Stomach smooth muscle (tissue), 2 donors: ENCODE measurements around the gene SLCO2B1.

ENCODE experiments used
- H3K27ac ChIP-seq: one replicate; pipeline ENCODE4 v1.7.0; 2013; ENCODE audit warnings: mild to moderate bottlenecking, low read length, inconsistent platforms
- H3K27me3 ChIP-seq, 2 donors: one replicate each; pipeline ENCODE4 v1.7.0; 2013; ENCODE audit warnings: low read length in 2 of 2; ENCODE audit not compliant: insufficient read depth in 2 of 2, control insufficient read depth in 1 of 2
- H3K36me3 ChIP-seq, 2 donors: one replicate each; pipeline ENCODE4 v1.7.0; 2013; ENCODE audit warnings: low read length in 2 of 2; ENCODE audit not compliant: control insufficient read depth in 2 of 2, insufficient read depth in 2 of 2
- H3K4me1 ChIP-seq: one replicate; pipeline ENCODE4 v1.7.0; 2013; ENCODE audit warnings: low read length; ENCODE audit not compliant: control insufficient read depth, insufficient read depth
- H3K4me3 ChIP-seq, 2 donors: one replicate each; pipeline ENCODE4 v1.7.0; 2013; ENCODE audit warnings: low read length in 2 of 2
- H3K9ac ChIP-seq, 2 donors: one replicate each; pipeline ENCODE4 v1.7.0; 2013; ENCODE audit warnings: low read length in 2 of 2, mild to moderate bottlenecking in 1 of 2
- H3K9me3 ChIP-seq, 2 donors: one replicate each; pipeline ENCODE4 v1.7.0; 2013; ENCODE audit warnings: low read length in 2 of 2; ENCODE audit not compliant: control insufficient read depth in 2 of 2
- donor health status: healthy.
- donor health status: Pancreatic carcinoma.

The SLCO2B1 gene

GRCh38 chr11:75184051-75184450 is 33.1 kb downstream of the SLCO2B1 start:
- Histone ChIP-seq H3K9ac (no peak overlapping the region), H3K4me3 (no peak overlapping the region), H3K4me1 (peaks cover 6% of the 10 kb centered on the region), H3K9me3 (no peaks in the 10 kb centered on the region), H3K27me3 (no peaks in the 10 kb centered on the region), H3K27ac (no peak overlapping the region), H3K36me3 (no peaks in the 10 kb centered on the region)

- no peaks in the 10 kb centered on the region for H3K36me3 ChIP-seq
These were observed 34.0 kb downstream of the SLCO2B1 start for GRCh38 chr11:75184757-75185425.

GRCh38 chr11:75185866-75186265 is 35.0 kb downstream of the SLCO2B1 start:
- no peaks in the 10 kb centered on the region for H3K27me3 ChIP-seq
- H3K27ac ChIP-seq, result no peak overlapping the region
- H3K36me3 ChIP-seq, result no peaks in the 10 kb centered on the region
- H3K9me3 ChIP-seq, result no peaks in the 10 kb centered on the region
- no peak overlapping the region for H3K9ac ChIP-seq
- H3K4me1 ChIP-seq, result peaks cover 10% of the 10 kb centered on the region
- H3K4me3 ChIP-seq, result no peak overlapping the region

More at GRCh38 chr11:75184757-75185425, 34.0 kb downstream of the SLCO2B1 start:
- Histone ChIP-seq H3K4me3 (no peak overlapping the region), H3K27me3 (no peaks in the 10 kb centered on the region), H3K4me1 (peaks cover 6% of the 10 kb centered on the region), H3K9me3 (no peaks in the 10 kb centered on the region), H3K9ac (no peak overlapping the region), H3K27ac (no peak overlapping the region)

GRCh38 chr11:75186999-75187398 is 36.1 kb downstream of the SLCO2B1 start:
- Histone ChIP-seq H3K27ac (no peak overlapping the region), H3K9me3 (no peaks in the 10 kb centered on the region), H3K4me3 (no peak overlapping the region), H3K4me1 (peaks cover 14% of the 10 kb centered on the region), H3K9ac (no peak overlapping the region), H3K36me3 (no peaks in the 10 kb centered on the region), H3K27me3 (no peaks in the 10 kb centered on the region)

GRCh38 chr11:75188671-75189070 is 37.8 kb downstream of the SLCO2B1 start:
- no peak overlapping the region for H3K9ac ChIP-seq
- H3K27ac ChIP-seq, result no peak overlapping the region
- H3K36me3 ChIP-seq, result no peaks in the 10 kb centered on the region
- H3K4me1 ChIP-seq, result peaks cover 16% of the 10 kb centered on the region
- H3K4me3 ChIP-seq, result no peak overlapping the region
- H3K27me3 ChIP-seq, result no peaks in the 10 kb centered on the region
- no peaks in the 10 kb centered on the region for H3K9me3 ChIP-seq

GRCh38 chr11:75189108-75189507 is 38.2 kb downstream of the SLCO2B1 start:
- H3K9ac ChIP-seq, result no peak overlapping the region
- H3K27me3 ChIP-seq, result no peaks in the 10 kb centered on the region
- H3K4me3 ChIP-seq, result no peak overlapping the region
- no peaks in the 10 kb centered on the region for H3K9me3 ChIP-seq
- H3K36me3 ChIP-seq, result no peaks in the 10 kb centered on the region
- no peak overlapping the region for H3K27ac ChIP-seq
- H3K4me1 ChIP-seq, result peaks cover 16% of the 10 kb centered on the region

- Histone ChIP-seq H3K27me3 (no peaks in the 10 kb centered on the region), H3K27ac (no peak overlapping the region), H3K9me3 (no peaks in the 10 kb centered on the region), H3K36me3 (no peaks in the 10 kb centered on the region), H3K4me1 (peaks cover 19% of the 10 kb centered on the region), H3K9ac (no peak overlapping the region), H3K4me3 (no peak overlapping the region)
These were observed 39.0 kb downstream of the SLCO2B1 start for GRCh38 chr11:75189911-75190310.

- Histone ChIP-seq H3K27ac (no peak overlapping the region), H3K4me1 (peaks cover 25% of the 10 kb centered on the region), H3K9me3 (no peaks in the 10 kb centered on the region), H3K9ac (no peak overlapping the region), H3K27me3 (no peaks in the 10 kb centered on the region), H3K4me3 (no peak overlapping the region), H3K36me3 (no peaks in the 10 kb centered on the region)
These were observed 39.9 kb downstream of the SLCO2B1 start for GRCh38 chr11:75190652-75191329.

GRCh38 chr11:75191330-75191717 is 40.4 kb downstream of the SLCO2B1 start:
- H3K27ac ChIP-seq, result no peak overlapping the region
- no peak overlapping the region for H3K9ac ChIP-seq
- H3K4me1 ChIP-seq, result peaks cover 26% of the 10 kb centered on the region
- no peaks in the 10 kb centered on the region for H3K36me3 ChIP-seq
- H3K27me3 ChIP-seq, result no peaks in the 10 kb centered on the region
- H3K4me3 ChIP-seq, result no peak overlapping the region
- H3K9me3 ChIP-seq, result no peaks in the 10 kb centered on the region

GRCh38 chr11:75193271-75193670 is 42.4 kb downstream of the SLCO2B1 start:
- no peaks in the 10 kb centered on the region for H3K27me3 ChIP-seq
- H3K9me3 ChIP-seq, result no peaks in the 10 kb centered on the region
- H3K27ac ChIP-seq, result no peak overlapping the region
- no peak overlapping the region for H3K9ac ChIP-seq
- peaks cover 30% of the 10 kb centered on the region for H3K4me1 ChIP-seq
- no peak overlapping the region for H3K4me3 ChIP-seq
- H3K36me3 ChIP-seq, result no peaks in the 10 kb centered on the region

- H3K4me3 ChIP-seq, result no peak overlapping the region
- peaks cover 30% of the 10 kb centered on the region for H3K4me1 ChIP-seq
- no peaks in the 10 kb centered on the region for H3K27me3 ChIP-seq
- H3K36me3 ChIP-seq, result no peaks in the 10 kb centered on the region
- no peak overlapping the region for H3K9ac ChIP-seq
- H3K9me3 ChIP-seq, result no peaks in the 10 kb centered on the region
- H3K27ac ChIP-seq, result no peak overlapping the region
These were observed 42.8 kb downstream of the SLCO2B1 start for GRCh38 chr11:75193711-75194110.
